Heart left ventricle (tissue), 16 donors: ENCODE data around the gene OLA1. TPM values are rescaled to one million over a fixed set of nuclear protein-coding genes. Genes with fewer than 3 reads are reported as not detected.
"Not testable (repeated sequence)": the region's sequence is repeated elsewhere in the genome, so short reads cannot be mapped to it uniquely, and the experiment has no call there.

Experiments
- ATAC-seq, 4 donors: fragments of 200-7000 bp; cut with Tn5 transposase; one replicate each; pipeline ENCODE4 v1.9.1; 2020 to 2022; ENCODE audit warnings: moderate library complexity in 4 of 4, mild to moderate bottlenecking in 3 of 4, moderate number of reproducible peaks in 1 of 4
- DNase-seq, 5 donors: peaks; one replicate each; pipeline ENCODE4 v3.0.0-alpha.2; 2020
- H3K27ac ChIP-seq, 12 donors: fragments of 200-600 bp; sonication (generic) in 4 of 12; one replicate each; pipeline versions ENCODE4 v1.5.0 to v1.8.0; 2016 to 2022; ENCODE audit warnings: mild to moderate bottlenecking in 2 of 12
- H3K27me3 ChIP-seq, 9 donors: fragments of 200-600 bp; sonication (generic) in 2 of 9; one replicate each; pipeline versions ENCODE4 v1.5.1 to v1.8.0; 2016 to 2022; ENCODE audit warnings: mild to moderate bottlenecking in 3 of 9
- H3K36me3 ChIP-seq, 9 donors: fragments of 200-600 bp; sonication (generic) in 2 of 9; one replicate each; pipeline versions ENCODE4 v1.5.0 to v1.8.0; 2018 to 2022; ENCODE audit warnings: mild to moderate bottlenecking in 2 of 9
- H3K4me1 ChIP-seq, 12 donors: fragments of 200-600 bp; sonication (generic) in 4 of 12; one replicate each; pipeline versions ENCODE4 v1.5.0 to v1.8.0; 2016 to 2022; ENCODE audit warnings: mild to moderate bottlenecking in 3 of 12
- H3K4me3 ChIP-seq, 12 donors: fragments of 200-600 bp; sonication (generic) in 4 of 12; one replicate each; pipeline versions ENCODE4 v1.5.0 to v1.8.0; 2017 to 2022; ENCODE audit warnings: mild to moderate bottlenecking in 9 of 12, moderate library complexity in 4 of 12
- H3K9me3 ChIP-seq, 12 donors: fragments of 200-600 bp; sonication (generic) in 4 of 12; one replicate each; pipeline versions ENCODE4 v1.5.0 to v1.8.0; 2016 to 2022; ENCODE audit warnings: mild to moderate bottlenecking in 1 of 12
- CTCF ChIP-seq, 12 donors: fragments of 200-600 bp; sonication (generic) in 4 of 12; IDR thresholded peaks; one replicate each; pipeline versions ENCODE4 v1.5.0 to v1.8.0; 2018 to 2022; ENCODE audit warnings: antibody characterized with exemption in 12 of 12, mild to moderate bottlenecking in 5 of 12
- POLR2A ChIP-seq, 2 donors: fragments of 450-650 bp; IDR thresholded peaks; one replicate each; pipeline ENCODE4 v1.6.1; 2017; ENCODE audit warnings: antibody characterized with exemption in 2 of 2, mild to moderate bottlenecking in 2 of 2, moderate library complexity in 2 of 2
- whole genome bisulfite sequencing, 4 donors: extraction: QIAGEN DNeasy Blood & Tissue Kit in 2 of 4; methylation state at CpG; one replicate each; pipeline versions ENCODE4 v1.1.5 to v1.1.7; 2013 to 2018; 5-methylcytosine and 5-hydroxymethylcytosine counted together
- intact Hi-C, 10 donors: fragments of 100-400 bp; cut with DNase I; formaldehyde crosslinking; loops; one replicate each; pipeline versions ENCODE4 v1.11.1 to v1.14.2; 2022
- polyA plus RNA-seq, 2 donors: library from polyadenylated mRNA; stranded (reverse); fragments of 200-250 nt; gene quantifications; one replicate each; pipeline ENCODE4 v1.2.3, GENCODE V29; 2013
- total RNA-seq, 9 donors: library from RNA; depleted of rRNA in 2 of 9; stranded (reverse); fragments of >200 nt in 2 of 9; fragmentation: NEBNext Ultra II Directional in 3 of 9; extraction: Animal tissue kit (Norgen Biotek cat#: 25700) in 3 of 9; gene quantifications; one replicate each; pipeline versions ENCODE4 v1.1.0 to v1.2.4, GENCODE V29; 2016 to 2023
- donor health status: ischemic (EF 13 %, LVEDD 7.1; RV severe dilation, severe dysfunction).
- donor health status: healthy with polysubstance abuse.
- donor health status: DM: no; HTN: yes; CAD: no.
- donor health status: DM: no; HTN: no; CAD: no.
- donor health status: ischemic (EF 25% LVEDD 6.9; RV normal size, moderate dysfunction).
- donor health status: ischemic (EF 25% LVEDD 5.7; RV mildly dilated, moderate dysfunction).
- donor health status: healthy.
- donor health status: DM: yes; HTN: yes; CAD: no.
- donor health status: ischemic (EF 35%, LVEDD 5.7; RV mildly dilated, moderate dysfunction).
- donor health status: nonischemic (EF 11% LVEDD 7.7; RV severe dilation, severe dysfunction).
- donor health status: DM: yes; HTN: yes; CAD: no.
- donor health status: PGD.
- donor health status: ischemic (EF 29% LVEDD 5.4; RV normal size, mild dysfunction).
- donor health status: nonischemic (EF 23%, LVEDD 6.1; RV moderate dilation, normal function).

Gene OLA1
- total and polyA plus RNA-seq, 11 donors = 41.5 to 91.7 (median 72.5) TPM

- Histone ChIP-seq H3K36me3 (no peaks in the 10 kb centered on the region), H3K27ac (no peak overlapping the region), H3K9me3 (no peaks in the 10 kb centered on the region), H3K4me3 (no peak overlapping the region), H3K4me1 (peaks cover 0 to 6% (median 0%) of the 10 kb centered on the region in 12 donors), H3K27me3 (peaks cover 0 to 10% (median 0%) of the 10 kb centered on the region in 9 donors)
- DNase-seq (no peak), ATAC-seq (no peak)
- intact Hi-C loops = no loop called here
- WGBS, 4 donors = 51 to 85% (median 59%) methylated on average over 1 of the region's 1 CpG
- TF ChIP-seq POLR2A (IDR thresholded peaks at IDR 0.05) = no peak
- TF ChIP-seq CTCF (IDR thresholded peaks at IDR 0.05) = no peak
Measured at GRCh38 chr2:174281736-174282135, 33.4 kb upstream of the OLA1 start.

GRCh38 chr2:174280596-174280995, 32.3 kb upstream of the OLA1 start:
- H3K36me3 ChIP-seq = no peaks in the 10 kb centered on the region
- intact Hi-C loops = no loop called here
- no peak for TF ChIP-seq POLR2A (IDR thresholded peaks at IDR 0.05)
- TF ChIP-seq CTCF (IDR thresholded peaks at IDR 0.05) = no peak
- no peak overlapping the region for H3K4me3 ChIP-seq
- 58 to 76% (median 76%) methylated on average over 3 of the region's 3 CpGs for WGBS, 4 donors
- ATAC-seq (no peak), DNase-seq (no peak)
- no peaks in the 10 kb centered on the region for H3K9me3 ChIP-seq
- peaks cover 0 to 10% (median 0%) of the 10 kb centered on the region in 9 donors for H3K27me3 ChIP-seq
- no peak overlapping the region for H3K27ac ChIP-seq
- H3K4me1 ChIP-seq = peaks cover 0 to 6% (median 0%) of the 10 kb centered on the region in 12 donors

- H3K27ac ChIP-seq, H3K4me3 ChIP-seq, H3K9me3 ChIP-seq, H3K36me3 ChIP-seq, DNase-seq, H3K4me1 ChIP-seq, intact Hi-C loops, ATAC-seq: not testable (repeated sequence)
- 80 to 100% (median 94%) methylated on average over 2 to 5 of the region's 6 CpGs for WGBS, 4 donors
- peaks cover 0 to 18% (median 0%) of the 10 kb centered on the region in 9 donors for H3K27me3 ChIP-seq
Measured at GRCh38 chr2:174270263-174270662, 21.9 kb upstream of the OLA1 start.

GRCh38 chr2:174266288-174266687, 18.0 kb upstream of the OLA1 start:
- DNase-seq (no peak), ATAC-seq (no peak)
- no peaks in the 10 kb centered on the region for H3K4me1 ChIP-seq
- 82 to 90% (median 85%) methylated on average over 5 of the region's 5 CpGs for WGBS, 4 donors
- no peaks in the 10 kb centered on the region for H3K36me3 ChIP-seq
- H3K27ac ChIP-seq = no peak overlapping the region
- H3K4me3 ChIP-seq = no peak overlapping the region
- no peaks in the 10 kb centered on the region for H3K9me3 ChIP-seq
- TF ChIP-seq POLR2A (IDR thresholded peaks at IDR 0.05) = no peak
- TF ChIP-seq CTCF (IDR thresholded peaks at IDR 0.05) = no peak
- intact Hi-C loops = no loop called here
- peaks cover 0 to 33% (median 0%) of the 10 kb centered on the region in 9 donors for H3K27me3 ChIP-seq

- intact Hi-C loops = no loop called here
- TF ChIP-seq POLR2A (IDR thresholded peaks at IDR 0.05) (no peak), CTCF (IDR thresholded peaks at IDR 0.05) (no peak)
- DNase-seq = no peak
- Histone ChIP-seq H3K36me3 (no peaks in the 10 kb centered on the region), H3K27me3 (peaks cover 0 to 32% (median 0%) of the 10 kb centered on the region in 9 donors), H3K27ac (no peak overlapping the region), H3K4me3 (no peak overlapping the region), H3K4me1 (no peaks in the 10 kb centered on the region), H3K9me3 (no peaks in the 10 kb centered on the region)
- no peak for ATAC-seq
- WGBS, 4 donors = 65 to 80% (median 70%) methylated on average over 3 of the region's 3 CpGs
Measured at GRCh38 chr2:174263997-174264396, 15.7 kb upstream of the OLA1 start.
